ENCODE measurements around the gene CORO1C. TPM values are rescaled to one million over a fixed set of nuclear protein-coding genes. Genes with fewer than 3 reads are reported as not detected.

CORO1C gene
- total RNA-seq, 1 donor from 2014 or later = 391 TPM

DNA sequence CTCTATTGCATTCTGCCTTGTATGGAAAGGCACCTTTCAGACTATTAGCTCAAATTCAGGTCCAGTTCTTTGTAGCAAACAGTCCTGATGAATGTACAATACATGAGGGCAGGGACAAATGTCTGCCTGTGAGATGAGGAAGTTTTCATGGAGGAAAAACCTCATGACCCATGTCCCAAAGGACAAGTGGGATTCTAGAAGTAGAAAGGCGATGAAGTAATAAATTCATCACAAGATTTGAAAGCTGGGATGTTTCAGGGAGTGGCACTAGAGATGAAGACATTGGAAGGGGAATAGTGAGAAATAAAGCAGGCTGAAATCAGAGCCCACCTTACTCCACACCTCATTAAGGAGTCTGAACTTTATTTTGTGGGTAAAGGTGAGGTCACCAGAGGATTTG, 4.2 kb downstream of the CORO1C start:
- peaks cover 5% of the 10 kb centered on the region for H3K36me3 ChIP-seq (ENCODE audit: insufficient read depth, low read length)
- Mint-ChIP-seq H3K4me1 (ENCODE audit: low read depth, unreplicated experiment) (peaks cover 56% of the 10 kb centered on the region), H3K4me3 (ENCODE audit: unreplicated experiment) (peak overlapping the region; percentile 14), H3K9me3 (ENCODE audit: unreplicated experiment) (no peaks in the 10 kb centered on the region), H3K27me3 (ENCODE audit: low read depth, unreplicated experiment) (no peaks in the 10 kb centered on the region), H3K36me3 (ENCODE audit: low read depth, unreplicated experiment) (peaks cover 1% of the 10 kb centered on the region), H3K27ac (ENCODE audit: unreplicated experiment) (no peak overlapping the region)
- peaks cover 19% of the 10 kb centered on the region for H4K20me1 ChIP-seq (ENCODE audit: insufficient read depth, low read length)
- H3K4me3 ChIP-seq (ENCODE audit: insufficient read depth, low read depth, low read length) = peak overlapping the region; percentile 11
- peaks cover 52% of the 10 kb centered on the region for H3K4me1 ChIP-seq (ENCODE audit: insufficient read depth, low read length)
- DNase-seq (ENCODE audit: low read depth) (no peak), FAIRE-seq (no peak)
- H3K27ac ChIP-seq (ENCODE audit: low read depth, low read length) = peak overlapping the region; percentile 97
- H3K4me2 ChIP-seq (ENCODE audit: low read length) = peak overlapping the region; percentile 97
- H3K79me2 ChIP-seq (ENCODE audit: insufficient read depth, low read length) = peaks cover 86% of the 10 kb centered on the region
- no peak overlapping the region for H2AFZ ChIP-seq (ENCODE audit: low read depth, low read length)
- no peaks in the 10 kb centered on the region for H3K27me3 ChIP-seq (ENCODE audit: insufficient read depth, low read length)
- peak overlapping the region; percentile 6 for H3K9ac ChIP-seq (ENCODE audit: low read length)
- H3K9me3 ChIP-seq (ENCODE audit: insufficient read depth, low read depth, low read length) = no peaks in the 10 kb centered on the region
- TF ChIP-seq, protein P1, sequence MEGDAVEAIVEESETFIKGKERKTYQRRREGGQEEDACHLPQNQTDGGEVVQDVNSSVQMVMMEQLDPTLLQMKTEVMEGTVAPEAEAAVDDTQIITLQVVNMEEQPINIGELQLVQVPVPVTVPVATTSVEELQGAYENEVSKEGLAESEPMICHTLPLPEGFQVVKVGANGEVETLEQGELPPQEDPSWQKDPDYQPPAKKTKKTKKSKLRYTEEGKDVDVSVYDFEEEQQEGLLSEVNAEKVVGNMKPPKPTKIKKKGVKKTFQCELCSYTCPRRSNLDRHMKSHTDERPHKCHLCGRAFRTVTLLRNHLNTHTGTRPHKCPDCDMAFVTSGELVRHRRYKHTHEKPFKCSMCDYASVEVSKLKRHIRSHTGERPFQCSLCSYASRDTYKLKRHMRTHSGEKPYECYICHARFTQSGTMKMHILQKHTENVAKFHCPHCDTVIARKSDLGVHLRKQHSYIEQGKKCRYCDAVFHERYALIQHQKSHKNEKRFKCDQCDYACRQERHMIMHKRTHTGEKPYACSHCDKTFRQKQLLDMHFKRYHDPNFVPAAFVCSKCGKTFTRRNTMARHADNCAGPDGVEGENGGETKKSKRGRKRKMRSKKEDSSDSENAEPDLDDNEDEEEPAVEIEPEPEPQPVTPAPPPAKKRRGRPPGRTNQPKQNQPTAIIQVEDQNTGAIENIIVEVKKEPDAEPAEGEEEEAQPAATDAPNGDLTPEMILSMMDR (IDR thresholded peaks at IDR 0.05; ENCODE audit: insufficient read depth, low read depth, low read length) = no peak
- no peak for TF ChIP-seq EZH2 (IDR thresholded peaks at IDR 0.05; ENCODE audit: insufficient read depth, low read length)

DNA sequence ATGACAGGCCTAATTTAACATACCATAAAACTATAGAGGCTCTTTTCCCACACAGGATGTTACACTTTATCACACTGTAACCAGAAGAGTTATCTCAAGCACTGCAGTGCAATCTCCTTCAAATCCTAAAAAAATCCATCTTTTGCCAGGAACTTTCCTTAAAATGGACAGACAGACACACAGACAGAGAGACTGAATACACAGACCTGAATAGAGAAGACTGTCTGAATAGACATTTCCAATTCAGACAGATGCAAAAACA, 6.5 kb downstream of the CORO1C start:
- peaks cover 70% of the 10 kb centered on the region for H3K4me1 Mint-ChIP-seq (ENCODE audit: low read depth, unreplicated experiment)
- H3K36me3 Mint-ChIP-seq (ENCODE audit: low read depth, unreplicated experiment) = peaks cover 1% of the 10 kb centered on the region
- FAIRE-seq (no peak), DNase-seq (ENCODE audit: low read depth) (no peak)
- Histone ChIP-seq H4K20me1 (ENCODE audit: insufficient read depth, low read length) (peaks cover 16% of the 10 kb centered on the region), H3K4me1 (ENCODE audit: insufficient read depth, low read length) (peaks cover 65% of the 10 kb centered on the region), H3K27me3 (ENCODE audit: insufficient read depth, low read length) (no peaks in the 10 kb centered on the region), H3K9ac (ENCODE audit: low read length) (peak overlapping the region; percentile 81), H3K9me3 (ENCODE audit: insufficient read depth, low read depth, low read length) (no peaks in the 10 kb centered on the region), H2AFZ (ENCODE audit: low read depth, low read length) (no peak overlapping the region), H3K79me2 (ENCODE audit: insufficient read depth, low read length) (peaks cover 96% of the 10 kb centered on the region), H3K36me3 (ENCODE audit: insufficient read depth, low read length) (peaks cover 5% of the 10 kb centered on the region), H3K4me2 (ENCODE audit: low read length) (peak overlapping the region; percentile 68), H3K4me3 (ENCODE audit: insufficient read depth, low read depth, low read length) (no peak overlapping the region), H3K27ac (ENCODE audit: low read depth, low read length) (peak overlapping the region; percentile 98)
- H3K27ac Mint-ChIP-seq (ENCODE audit: unreplicated experiment) = peak overlapping the region; percentile 79
- peak overlapping the region; percentile 60 for H3K4me3 Mint-ChIP-seq (ENCODE audit: unreplicated experiment)
- H3K9me3 Mint-ChIP-seq (ENCODE audit: unreplicated experiment) = no peaks in the 10 kb centered on the region
- no peaks in the 10 kb centered on the region for H3K27me3 Mint-ChIP-seq (ENCODE audit: low read depth, unreplicated experiment)
- TF ChIP-seq EZH2 (IDR thresholded peaks at IDR 0.05; ENCODE audit: insufficient read depth, low read length) = no peak
- TF ChIP-seq, protein P1 (IDR thresholded peaks at IDR 0.05; ENCODE audit: insufficient read depth, low read depth, low read length) = no peak

DNA sequence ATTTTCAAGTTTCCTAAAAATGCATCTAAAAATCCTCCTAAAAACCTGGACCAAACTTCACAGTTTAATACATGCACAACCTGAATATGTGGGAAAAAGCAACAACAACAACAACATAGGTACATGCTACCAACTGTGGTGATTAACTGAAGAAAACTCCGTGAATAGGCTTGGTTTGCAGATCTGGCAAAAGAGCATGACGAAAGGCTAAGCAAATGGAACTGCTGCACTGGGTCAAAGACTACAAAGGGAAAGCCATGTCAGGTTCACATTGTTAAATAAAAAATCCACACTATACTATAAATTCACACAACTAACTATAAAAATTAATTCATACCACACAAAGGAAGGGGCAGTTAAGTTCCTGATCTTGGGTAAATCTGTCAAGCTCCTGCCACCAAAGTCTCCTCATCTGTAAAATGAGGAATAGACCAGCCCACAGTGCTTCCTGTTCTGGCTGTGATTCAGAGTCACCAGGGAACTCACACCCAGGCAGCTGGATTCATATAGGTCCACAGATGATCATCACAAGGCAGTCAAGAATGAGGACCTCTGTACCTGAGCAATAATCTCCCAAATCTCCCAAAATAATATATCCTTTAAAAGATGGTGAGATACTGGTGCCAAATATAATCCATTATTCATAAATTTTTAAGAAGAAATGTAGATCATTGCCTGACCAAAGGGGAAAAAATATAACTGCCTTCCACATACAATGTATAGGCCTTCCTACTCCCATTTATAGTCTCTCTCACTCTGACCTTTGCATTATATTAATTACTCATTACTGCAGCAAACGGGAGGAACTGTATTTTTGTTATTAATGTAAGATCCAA, 7.0 kb downstream of the CORO1C start:
- H3K9me3 ChIP-seq (ENCODE audit: insufficient read depth, low read depth, low read length) = no peaks in the 10 kb centered on the region
- H3K79me2 ChIP-seq (ENCODE audit: insufficient read depth, low read length) = peaks cover 96% of the 10 kb centered on the region
- Mint-ChIP-seq H3K27me3 (ENCODE audit: low read depth, unreplicated experiment) (no peaks in the 10 kb centered on the region), H3K4me1 (ENCODE audit: low read depth, unreplicated experiment) (peaks cover 76% of the 10 kb centered on the region), H3K9me3 (ENCODE audit: unreplicated experiment) (no peaks in the 10 kb centered on the region), H3K27ac (ENCODE audit: unreplicated experiment) (peak overlapping the region; percentile 79), H3K4me3 (ENCODE audit: unreplicated experiment) (peak overlapping the region; percentile 47), H3K36me3 (ENCODE audit: low read depth, unreplicated experiment) (peaks cover 1% of the 10 kb centered on the region)
- H3K27ac ChIP-seq (ENCODE audit: low read depth, low read length) = peak overlapping the region; percentile 98
- TF ChIP-seq, protein P1 (IDR thresholded peaks at IDR 0.05; ENCODE audit: insufficient read depth, low read depth, low read length) = no peak
- no peak for TF ChIP-seq EZH2 (IDR thresholded peaks at IDR 0.05; ENCODE audit: insufficient read depth, low read length)
- H2AFZ ChIP-seq (ENCODE audit: low read depth, low read length) = no peak overlapping the region
- peaks cover 65% of the 10 kb centered on the region for H3K4me1 ChIP-seq (ENCODE audit: insufficient read depth, low read length)
- H3K36me3 ChIP-seq (ENCODE audit: insufficient read depth, low read length) = peaks cover 5% of the 10 kb centered on the region
- H3K27me3 ChIP-seq (ENCODE audit: insufficient read depth, low read length) = no peaks in the 10 kb centered on the region
- FAIRE-seq = peak; percentile 9
- peaks cover 13% of the 10 kb centered on the region for H4K20me1 ChIP-seq (ENCODE audit: insufficient read depth, low read length)
- H3K9ac ChIP-seq (ENCODE audit: low read length) = peak overlapping the region; percentile 81
- H3K4me3 ChIP-seq (ENCODE audit: insufficient read depth, low read depth, low read length) = no peak overlapping the region
- peak overlapping the region; percentile 68 for H3K4me2 ChIP-seq (ENCODE audit: low read length)
- DNase-seq (ENCODE audit: low read depth) = peak; percentile 57

All from astrocyte (in vitro differentiated cells and primary cell).